Esophagus squamous epithelium (tissue), 5 donors: Measurements from ENCODE around the gene TCEAL8. TPM values are rescaled to one million over a fixed set of nuclear protein-coding genes. Genes with fewer than 3 reads are reported as not detected.

Experiments
- DNase-seq: peaks from one replicate; lab custom pipeline; 2025; lab: John Stamatoyannopoulos, UW
- H3K27ac ChIP-seq, 4 donors: fragments of 200-600 bp; sonication (generic); one replicate each; pipeline ENCODE4 v1.5.1; 2016 to 2019; ENCODE audit warnings: mild to moderate bottlenecking in 1 of 4
- H3K27me3 ChIP-seq, 4 donors: fragments of 200-600 bp; sonication (generic); 1 replicate in 3 of 4; 2 replicates in 1 of 4; pipeline versions ENCODE4 v1.5.1 to v1.6.0; 2017 to 2021; ENCODE audit warnings: antibody characterized with exemption in 1 of 4
- H3K36me3 ChIP-seq, 3 donors: fragments of 200-600 bp; sonication (generic); one replicate each; pipeline ENCODE4 v1.5.1; 2016 to 2019
- H3K4me1 ChIP-seq, 3 donors: fragments of 200-600 bp; sonication (generic); one replicate each; pipeline ENCODE4 v1.5.1; 2017 to 2019
- H3K4me3 ChIP-seq, 4 donors: fragments of 200-600 bp; sonication (generic); 1 replicate in 3 of 4; 2 replicates in 1 of 4; pipeline ENCODE4 v1.5.1; 2016 to 2019; ENCODE audit warnings: mild to moderate bottlenecking in 2 of 4, moderate library complexity in 1 of 4
- H3K9me3 ChIP-seq, 3 donors: fragments of 200-600 bp; sonication (generic); one replicate each; pipeline ENCODE4 v1.5.1; 2016 to 2019
- POLR2A ChIP-seq, 4 donors: fragments of 450-650 bp; IDR thresholded peaks; one replicate each; pipeline ENCODE4 v1.6.1; 2017; ENCODE audit warnings: antibody characterized with exemption in 4 of 4, mild to moderate bottlenecking in 4 of 4, moderate library complexity in 3 of 4
- WGBS, 2 donors: methylation state at CpG; one replicate each; pipeline ENCODE4 v1.1.5; 2018; 5-methylcytosine and 5-hydroxymethylcytosine counted together
- intact Hi-C: fragments of 100-400 bp; cut with DNase I; formaldehyde crosslinking; loops from one replicate; pipeline ENCODE4 v1.15.0; 2022
- total RNA-seq, 4 donors: library from RNA; depleted of rRNA; stranded (reverse); fragments of >200 nt; gene quantifications; one replicate each; pipeline ENCODE4 v1.1.0, GENCODE V29; 2016
- TF ChIP-seq, protein P1 (sequence below), 6 experiments: fragments of 450-650 bp in 4 of 6; fragments of 200-600 bp in 2 of 6; sonication (generic) in 2 of 6; IDR thresholded peaks; one replicate each; pipeline ENCODE4 v1.5.1; 2016 to 2019; ENCODE audit warnings: antibody characterized with exemption in 6 of 6, mild to moderate bottlenecking in 4 of 6, moderate library complexity in 4 of 6
- donor health status: DM: yes; HTN: yes; CAD: no.

The TCEAL8 gene
- total RNA-seq = 10 to 100 TPM; 18.7 to 58.4 (median 27.2) TPM

DNA sequence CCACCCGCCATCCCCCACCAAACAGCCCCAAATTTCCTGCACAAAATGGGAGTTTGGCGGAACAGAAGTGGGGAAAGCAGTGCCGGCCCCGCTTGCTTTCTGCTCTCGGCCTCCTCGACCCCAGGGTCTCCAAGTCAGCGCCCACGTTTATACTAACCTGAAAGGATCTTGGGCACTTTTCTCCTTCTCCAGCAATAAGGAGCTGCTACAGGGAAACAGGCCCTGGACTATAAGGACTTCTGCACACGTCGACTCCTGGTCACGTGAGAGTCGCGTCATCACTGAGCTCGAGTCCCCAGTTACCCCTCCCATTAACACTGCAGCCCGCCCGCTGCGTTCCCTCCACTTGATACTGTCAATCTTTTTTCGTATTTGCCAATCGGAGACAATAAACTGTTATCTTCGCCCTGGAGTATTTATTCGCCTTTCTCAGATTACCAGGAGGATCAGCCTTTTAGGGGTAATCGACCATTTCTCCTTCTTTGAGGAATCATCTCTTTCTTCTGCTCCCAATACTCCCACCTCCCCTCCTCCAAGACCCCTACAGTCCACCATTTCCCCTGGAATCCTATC, at the start of gene TCEAL8:
Gene TCEAL8, minus strand, starts transcription at position 235 of the 573 bp plus-strand sequence. CDS start 1,176 bp downstream, outside the sequence.
- intact Hi-C loops = no loop called here
- H3K9me3 ChIP-seq = no peaks in the 10 kb centered on the region
- TF ChIP-seq, protein P1, sequence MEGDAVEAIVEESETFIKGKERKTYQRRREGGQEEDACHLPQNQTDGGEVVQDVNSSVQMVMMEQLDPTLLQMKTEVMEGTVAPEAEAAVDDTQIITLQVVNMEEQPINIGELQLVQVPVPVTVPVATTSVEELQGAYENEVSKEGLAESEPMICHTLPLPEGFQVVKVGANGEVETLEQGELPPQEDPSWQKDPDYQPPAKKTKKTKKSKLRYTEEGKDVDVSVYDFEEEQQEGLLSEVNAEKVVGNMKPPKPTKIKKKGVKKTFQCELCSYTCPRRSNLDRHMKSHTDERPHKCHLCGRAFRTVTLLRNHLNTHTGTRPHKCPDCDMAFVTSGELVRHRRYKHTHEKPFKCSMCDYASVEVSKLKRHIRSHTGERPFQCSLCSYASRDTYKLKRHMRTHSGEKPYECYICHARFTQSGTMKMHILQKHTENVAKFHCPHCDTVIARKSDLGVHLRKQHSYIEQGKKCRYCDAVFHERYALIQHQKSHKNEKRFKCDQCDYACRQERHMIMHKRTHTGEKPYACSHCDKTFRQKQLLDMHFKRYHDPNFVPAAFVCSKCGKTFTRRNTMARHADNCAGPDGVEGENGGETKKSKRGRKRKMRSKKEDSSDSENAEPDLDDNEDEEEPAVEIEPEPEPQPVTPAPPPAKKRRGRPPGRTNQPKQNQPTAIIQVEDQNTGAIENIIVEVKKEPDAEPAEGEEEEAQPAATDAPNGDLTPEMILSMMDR (IDR thresholded peaks at IDR 0.05) = no peak
- TF ChIP-seq POLR2A (IDR thresholded peaks at IDR 0.05) = peak in 2 of 4 donors; percentile 25 to 62
- H3K27me3 ChIP-seq = no peaks in the 10 kb centered on the region
- DNase-seq = peak; percentile 11
- peaks cover 0 to 6% (median 0%) of the 10 kb centered on the region in 3 donors for H3K36me3 ChIP-seq
- WGBS, 2 donors = 0 to 38% methylated on average over 7 to 22 of the region's 22 CpGs
- peak within 1 kb of the TSS; percentile 46 to 72 (median 60) for H3K4me3 ChIP-seq
- H3K27ac ChIP-seq = peak within 1 kb of the TSS; percentile 80 to 88 (median 87)
- H3K4me1 ChIP-seq = peaks cover 0 to 37% (median 0%) of the 10 kb centered on the region in 3 donors

- Histone ChIP-seq H3K36me3 (no peaks in the 10 kb centered on the region), H3K27me3 (peaks cover 0 to 4% (median 0%) of the 10 kb centered on the region in 4 donors), H3K9me3 (no peaks in the 10 kb centered on the region), H3K4me1 (no peaks in the 10 kb centered on the region), H3K27ac (no peak overlapping the region), H3K4me3 (no peak overlapping the region)
- TF ChIP-seq POLR2A (IDR thresholded peaks at IDR 0.05) = no peak
- TF ChIP-seq, protein P1 (IDR thresholded peaks at IDR 0.05) = no peak
- DNase-seq = no peak
- intact Hi-C loops = no loop called here
Observed at GRCh38 chrX:103304705-103305104, 49.8 kb upstream of the TCEAL8 start.

DNA sequence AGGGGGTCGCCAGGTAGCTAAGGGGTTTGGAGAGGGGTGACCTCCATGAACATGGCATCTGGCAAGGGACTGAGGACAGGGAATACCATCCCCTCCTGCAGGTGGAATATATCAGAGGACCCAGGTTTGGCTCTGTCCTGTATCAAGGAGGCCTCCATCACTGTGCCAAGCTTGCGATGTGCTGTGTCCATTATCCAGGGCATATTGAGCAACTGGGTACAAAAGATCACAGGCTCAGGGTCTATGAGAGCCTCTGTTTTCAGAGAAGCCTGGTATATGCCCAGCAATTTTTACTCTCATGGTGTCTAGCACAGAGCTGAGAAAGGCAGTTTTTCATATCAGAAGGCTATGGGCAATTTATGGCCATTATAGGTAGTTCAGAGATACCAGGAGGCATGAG, 38.2 kb upstream of the TCEAL8 start:
- intact Hi-C loops = no loop called here
- no peak for DNase-seq
- TF ChIP-seq, protein P1 (IDR thresholded peaks at IDR 0.05) = no peak
- TF ChIP-seq POLR2A (IDR thresholded peaks at IDR 0.05) = no peak
- Histone ChIP-seq H3K4me3 (no peak overlapping the region), H3K27me3 (no peaks in the 10 kb centered on the region), H3K27ac (no peak overlapping the region), H3K9me3 (no peaks in the 10 kb centered on the region), H3K36me3 (no peaks in the 10 kb centered on the region), H3K4me1 (no peaks in the 10 kb centered on the region)
- WGBS, 2 donors = 73% methylated on average over 1 of the region's 2 CpGs; no CpG with 5 or more reads in 1 of the 2 donors

GRCh38 chrX:103279624-103280023, 24.7 kb upstream of the TCEAL8 start:
- Histone ChIP-seq H3K4me3 (no peak overlapping the region), H3K27me3 (peaks cover 0 to 18% (median 2%) of the 10 kb centered on the region in 4 donors), H3K27ac (no peak overlapping the region), H3K9me3 (peaks cover 0 to 5% (median 0%) of the 10 kb centered on the region in 3 donors), H3K4me1 (no peaks in the 10 kb centered on the region), H3K36me3 (no peaks in the 10 kb centered on the region)
- TF ChIP-seq POLR2A (IDR thresholded peaks at IDR 0.05) = no peak
- TF ChIP-seq, protein P1 (IDR thresholded peaks at IDR 0.05) = no peak
- 67 to 84% methylated on average over 1 of the region's 1 CpG for WGBS, 2 donors
- DNase-seq = no peak
- intact Hi-C loops = no loop called here

- TF ChIP-seq, protein P1 (IDR thresholded peaks at IDR 0.05) = no peak
- no peak for TF ChIP-seq POLR2A (IDR thresholded peaks at IDR 0.05)
- intact Hi-C loops = no loop called here
- H3K27ac ChIP-seq = no peak within 1 kb of the TSS
- no peaks in the 10 kb centered on the region for H3K36me3 ChIP-seq
- H3K4me1 ChIP-seq = no peaks in the 10 kb centered on the region
- H3K4me3 ChIP-seq = peak within 1 kb of the TSS in 2 of 4 donors; percentile 1 to 13
- H3K9me3 ChIP-seq = no peaks in the 10 kb centered on the region
- WGBS, 2 donors = 4 to 36% methylated on average over 11 to 17 of the region's 17 CpGs
- no peak for DNase-seq
- H3K27me3 ChIP-seq = peaks cover 0 to 19% (median 2%) of the 10 kb centered on the region in 4 donors
Observed at GRCh38 chrX:103276581-103277002, 21.6 kb upstream of the TCEAL8 start, which contains the start of gene TCEAL5. TSS of gene TCEAL5 (minus strand) at chrX:103276750. CDS start at chrX:103274563, 2,187 bp downstream.
